KMS-11 (cell line): Measurements from ENCODE around the gene CFDP1.
"Not testable (repeated sequence)": the region's sequence is repeated elsewhere in the genome, so short reads cannot be mapped to it uniquely, and the experiment has no call there.

Experiments
- H2AFZ ChIP-seq: fragments of 200-600 bp; sonication (generic); 2 replicates; pipeline ENCODE4 v1.6.1; 2016; ENCODE audit warnings: antibody characterized with exemption, mixed run types, low read depth
- H3K27ac ChIP-seq: fragments of 200-600 bp; sonication (generic); 2 replicates; pipeline ENCODE4 v1.6.1; 2016; ENCODE audit warnings: mild to moderate bottlenecking, mixed run types
- H3K27me3 ChIP-seq: fragments of 200-600 bp; sonication (generic); 2 replicates; pipeline ENCODE4 v1.6.1; 2017; ENCODE audit warnings: mild to moderate bottlenecking, low read depth, mixed run types, moderate library complexity; ENCODE audit not compliant: insufficient read depth
- H3K36me3 ChIP-seq: fragments of 200-600 bp; sonication (generic); 2 replicates; pipeline ENCODE4 v1.6.1; 2017; ENCODE audit warnings: mild to moderate bottlenecking, mixed run types; ENCODE audit not compliant: insufficient read depth
- H3K4me1 ChIP-seq: fragments of 200-600 bp; sonication (generic); 2 replicates; pipeline ENCODE4 v1.6.1; 2016; ENCODE audit warnings: mild to moderate bottlenecking, low read depth, mixed run types; ENCODE audit not compliant: poor library complexity, severe bottlenecking
- H3K4me2 ChIP-seq: fragments of 200-600 bp; sonication (generic); 2 replicates; pipeline ENCODE4 v1.7.0; 2016; ENCODE audit warnings: mild to moderate bottlenecking, mixed run types
- H3K4me3 ChIP-seq: fragments of 200-600 bp; sonication (generic); IDR thresholded peaks from 2 replicates; pipeline ENCODE4 v1.6.1; 2017; ENCODE audit warnings: low read depth, low read length, mixed read lengths; ENCODE audit not compliant: insufficient read depth
- H3K79me2 ChIP-seq: fragments of 200-600 bp; sonication (generic); 2 replicates; pipeline ENCODE4 v1.6.1; 2016; ENCODE audit warnings: low read depth, mixed run types; ENCODE audit not compliant: insufficient read depth
- H3K9ac ChIP-seq: fragments of 200-600 bp; sonication (generic); 2 replicates; pipeline ENCODE4 v1.6.1; 2016; ENCODE audit warnings: mild to moderate bottlenecking, mixed run types
- H4K20me1 ChIP-seq: fragments of 200-600 bp; sonication (generic); 2 replicates; pipeline ENCODE4 v1.6.1; 2016; ENCODE audit warnings: mild to moderate bottlenecking, mixed run types; ENCODE audit not compliant: insufficient read depth
- TF ChIP-seq, protein P1 (sequence below): fragments of 200-600 bp; sonication (generic); conservative IDR thresholded peaks from 2 replicates; pipeline ENCODE4 v1.6.1; 2017; ENCODE audit warnings: low read depth, mild to moderate bottlenecking, antibody characterized with exemption, low read length, moderate library complexity, mixed read lengths

The CFDP1 gene

GRCh38 chr16:75464122-75464918, 31.0 kb upstream of the CFDP1 start, which contains the start of gene TMEM170A:
TMEM170A (minus strand) TSS chr16:75464689; CDS start chr16:75464600, 89 bp downstream.
- H4K20me1 ChIP-seq: no peaks in the 10 kb centered on the region
- peak within 1 kb of the TSS; percentile 58; the same call in 1 of the 2 replicates for H3K27ac ChIP-seq

DNA sequence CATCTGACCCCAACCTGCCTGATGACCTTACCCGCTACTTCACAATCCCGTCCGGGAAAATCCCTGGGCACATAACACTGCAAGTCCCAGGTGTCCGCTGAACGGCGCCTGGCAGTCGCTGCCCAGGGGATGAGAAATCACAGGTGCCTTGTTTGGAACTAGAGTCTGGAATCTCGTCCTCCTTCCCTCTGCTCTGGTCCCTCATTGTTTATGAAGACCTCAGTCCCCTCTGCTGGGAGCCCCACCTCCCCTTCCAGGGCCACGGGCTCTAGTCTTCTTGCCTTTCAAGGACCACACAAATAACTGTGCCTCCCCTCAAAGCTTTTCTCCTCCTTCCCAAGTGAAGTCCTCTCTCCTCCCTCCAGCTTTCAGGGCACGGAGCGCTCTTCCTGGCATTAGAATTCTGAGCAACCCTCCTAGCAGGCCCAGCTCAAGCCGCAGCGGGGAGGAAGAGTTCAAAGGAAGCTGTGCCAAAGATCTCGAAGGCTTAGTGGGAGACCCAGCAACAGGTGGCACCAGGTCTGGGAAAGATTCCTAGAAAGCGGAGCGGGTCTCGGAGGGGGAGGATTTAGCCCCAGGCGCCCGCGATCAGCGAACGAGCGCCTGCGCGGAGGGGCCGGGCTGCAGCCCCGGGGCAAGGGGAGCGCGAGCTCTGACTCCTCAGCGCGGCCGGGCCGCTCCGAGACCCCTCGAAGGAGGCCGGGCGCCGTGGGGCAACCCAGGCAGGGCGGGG, 30.3 kb upstream of the CFDP1 start:
- not testable (repeated sequence) for H3K4me3 ChIP-seq, H4K20me1 ChIP-seq, H3K27me3 ChIP-seq, H3K36me3 ChIP-seq
- Histone ChIP-seq H3K4me1 (peaks cover 14% of the 10 kb centered on the region), H3K4me2 (peak overlapping the region; percentile 58), H3K9ac (peak overlapping the region; percentile 65; the same call in 1 of the 2 replicates), H3K79me2 (peaks cover 42% of the 10 kb centered on the region), H2AFZ (peak overlapping the region; percentile 89), H3K27ac (peak overlapping the region; percentile 58; the same call in 1 of the 2 replicates)

More at GRCh38 chr16:75464122-75464918, 31.0 kb upstream of the CFDP1 start, which contains the start of gene TMEM170A:
- no peaks in the 10 kb centered on the region for H3K36me3 ChIP-seq
- peaks cover 34% of the 10 kb centered on the region for H3K79me2 ChIP-seq
- TF ChIP-seq, protein P1, sequence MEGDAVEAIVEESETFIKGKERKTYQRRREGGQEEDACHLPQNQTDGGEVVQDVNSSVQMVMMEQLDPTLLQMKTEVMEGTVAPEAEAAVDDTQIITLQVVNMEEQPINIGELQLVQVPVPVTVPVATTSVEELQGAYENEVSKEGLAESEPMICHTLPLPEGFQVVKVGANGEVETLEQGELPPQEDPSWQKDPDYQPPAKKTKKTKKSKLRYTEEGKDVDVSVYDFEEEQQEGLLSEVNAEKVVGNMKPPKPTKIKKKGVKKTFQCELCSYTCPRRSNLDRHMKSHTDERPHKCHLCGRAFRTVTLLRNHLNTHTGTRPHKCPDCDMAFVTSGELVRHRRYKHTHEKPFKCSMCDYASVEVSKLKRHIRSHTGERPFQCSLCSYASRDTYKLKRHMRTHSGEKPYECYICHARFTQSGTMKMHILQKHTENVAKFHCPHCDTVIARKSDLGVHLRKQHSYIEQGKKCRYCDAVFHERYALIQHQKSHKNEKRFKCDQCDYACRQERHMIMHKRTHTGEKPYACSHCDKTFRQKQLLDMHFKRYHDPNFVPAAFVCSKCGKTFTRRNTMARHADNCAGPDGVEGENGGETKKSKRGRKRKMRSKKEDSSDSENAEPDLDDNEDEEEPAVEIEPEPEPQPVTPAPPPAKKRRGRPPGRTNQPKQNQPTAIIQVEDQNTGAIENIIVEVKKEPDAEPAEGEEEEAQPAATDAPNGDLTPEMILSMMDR: no peak
- H3K4me2 ChIP-seq: peak within 1 kb of the TSS; percentile 58
- peaks cover 14% of the 10 kb centered on the region for H3K4me1 ChIP-seq
- H3K4me3 ChIP-seq: no peak within 1 kb of the TSS
- peak within 1 kb of the TSS; percentile 65 for H3K9ac ChIP-seq
- no peaks in the 10 kb centered on the region for H3K27me3 ChIP-seq
- H2AFZ ChIP-seq: peak within 1 kb of the TSS; percentile 89

DNA sequence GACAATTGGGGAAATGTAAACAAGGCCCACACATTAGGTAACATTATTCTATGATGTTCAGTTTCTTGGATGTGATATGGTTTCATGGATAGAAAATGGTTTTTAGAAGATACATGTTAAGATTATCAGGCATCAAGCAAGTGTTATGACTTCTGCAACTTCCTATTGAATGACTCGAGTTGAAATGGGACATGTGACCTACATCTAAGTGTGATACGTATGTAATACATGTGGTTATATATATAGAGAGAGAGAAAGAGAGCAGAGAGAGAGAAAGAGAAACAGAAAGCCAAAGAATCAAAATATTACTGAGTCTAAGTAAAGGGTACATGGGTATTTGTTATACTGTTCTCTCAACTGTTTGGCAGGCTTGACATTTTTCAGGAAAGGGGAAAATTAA, 29.5 kb upstream of the CFDP1 start:
- H3K9ac ChIP-seq: peak overlapping the region; percentile 65; the same call in 1 of the 2 replicates
- H4K20me1 ChIP-seq: no peaks in the 10 kb centered on the region
- no peak overlapping the region for H2AFZ ChIP-seq
- H3K4me1 ChIP-seq: peaks cover 14% of the 10 kb centered on the region
- no peaks in the 10 kb centered on the region for H3K27me3 ChIP-seq
- no peak overlapping the region for H3K27ac ChIP-seq
- H3K36me3 ChIP-seq: no peaks in the 10 kb centered on the region
- no peak overlapping the region for H3K4me3 ChIP-seq
- peaks cover 44% of the 10 kb centered on the region for H3K79me2 ChIP-seq
- H3K4me2 ChIP-seq: peak overlapping the region; percentile 58
- TF ChIP-seq, protein P1: no peak

DNA sequence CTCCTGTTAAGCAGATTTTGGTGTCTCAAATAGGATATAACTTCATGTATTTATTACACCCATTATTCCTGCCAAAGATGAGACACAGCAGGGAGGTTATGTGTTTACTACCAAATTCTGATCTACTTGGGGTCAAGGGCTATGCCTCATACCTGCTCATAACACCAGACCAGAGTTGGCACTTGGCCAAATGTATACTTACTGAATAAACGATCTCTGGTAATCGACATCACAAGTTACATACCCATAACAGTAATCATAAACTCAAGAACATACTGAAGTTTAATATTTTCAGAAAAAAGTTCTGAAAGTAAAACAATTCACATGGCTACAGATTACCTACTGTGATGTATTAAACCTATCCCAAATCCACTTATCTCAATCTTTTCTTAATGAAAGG, 28.3 kb upstream of the CFDP1 start:
- TF ChIP-seq, protein P1: no peak
- Histone ChIP-seq H3K4me3 (no peak overlapping the region), H3K9ac (no peak overlapping the region), H3K4me1 (peaks cover 14% of the 10 kb centered on the region), H3K27ac (no peak overlapping the region), H3K27me3 (no peaks in the 10 kb centered on the region), H3K36me3 (no peaks in the 10 kb centered on the region), H2AFZ (no peak overlapping the region), H4K20me1 (no peaks in the 10 kb centered on the region), H3K4me2 (no peak overlapping the region), H3K79me2 (peaks cover 44% of the 10 kb centered on the region)
